ENCODE results near the gene IQGAP3.

GRCh38 chr1:156598125-156598524 lies 25.8 kb upstream of the IQGAP3 start:
- TF ChIP-seq YY1 (IDR thresholded peaks at IDR 0.05; ENCODE audit: low read depth) (no peak), CTCF (IDR thresholded peaks at IDR 0.05) (no peak), GABPA (IDR thresholded peaks at IDR 0.05; ENCODE audit: low read depth) (no peak), MAX (IDR thresholded peaks at IDR 0.05; ENCODE audit: low read depth) (no peak), REST (IDR thresholded peaks at IDR 0.05; ENCODE audit: low read depth, low read length) (no peak), USF1 (IDR thresholded peaks at IDR 0.05; ENCODE audit: borderline replicate concordance, low read depth) (no peak), TAF1 (IDR thresholded peaks at IDR 0.05; ENCODE audit: borderline replicate concordance, low read depth, low read length) (no peak), EP300 (IDR thresholded peaks at IDR 0.05; ENCODE audit: borderline replicate concordance in 1 of 2, low read depth in 1 of 2, low read length in 1 of 2) (no peak), POLR2AphosphoS5 (IDR thresholded peaks at IDR 0.05; ENCODE audit: low read depth, low read length) (no peak)
